ENCODE measurements around the gene RIMBP2. TPM values are rescaled to one million over a fixed set of nuclear protein-coding genes. Genes with fewer than 3 reads are reported as not detected.

RIMBP2 gene
- total and polyA plus RNA-seq, 9 of the 15 experiments (the other 6 are each of a cell fraction or from before 2014, with no cell fraction given), result not detected

DNA sequence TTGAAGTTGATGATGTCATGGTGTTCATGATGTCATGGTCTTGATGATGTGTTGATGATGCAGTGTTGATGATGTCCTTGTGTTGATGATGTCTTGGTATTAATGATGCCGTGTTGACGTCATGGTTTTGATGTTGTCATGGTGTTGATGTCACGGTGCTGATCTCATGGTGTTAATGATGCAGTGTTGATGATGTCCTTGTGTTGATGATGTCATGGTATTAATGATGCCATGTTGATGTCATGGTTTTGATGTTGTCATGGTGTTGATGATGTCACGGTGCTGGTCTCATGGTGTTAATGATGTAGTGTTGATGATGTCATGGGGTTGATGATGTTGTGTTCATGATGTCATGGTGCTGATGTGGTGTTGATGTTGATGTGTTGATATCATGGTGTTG is 48.0 kb upstream of the RIMBP2 start:
- no peaks in the 10 kb centered on the region for H3K79me2 ChIP-seq (ENCODE audit: control insufficient read depth, insufficient read depth, low read length)
- DNase-seq (ENCODE audit: extremely low read depth in 1 of 4, low spot score in 3 of 4) (peak in 1 of 4 experiments; percentile 11), ATAC-seq (no peak), FAIRE-seq (no peak)
- H3K36me3 ChIP-seq (ENCODE audit: control insufficient read depth, insufficient read depth, low read length), result no peaks in the 10 kb centered on the region
- intact Hi-C loops (cut with micrococcal nuclease) (loop anchor here (10.0 kb wide), 3 partner anchors 151 to 1071 kb away; no protein-coding TSS in a partner anchor), in situ Hi-C loops (cut with MboI) (no loop called here)
- no peaks in the 10 kb centered on the region for H3K9me1 ChIP-seq (ENCODE audit: control insufficient read depth, insufficient read depth, low read length)
- BruUV-seq (replicated peaks), result no TSS peak
- peaks cover 17 to 43% of the 10 kb centered on the region in 2 experiments; a peak in 4 of 5 replicates for H3K27me3 ChIP-seq (ENCODE audit: control insufficient read depth in 2 of 2, insufficient read depth in 2 of 2, low read length in 2 of 2)
- H3K4me1 ChIP-seq (replicated peaks in 1 of 2; ENCODE audit: control insufficient read depth in 2 of 2, insufficient read depth in 2 of 2, low read length in 2 of 2), result peaks cover 0 to 7% of the 10 kb centered on the region in 2 experiments; a peak in 1 of 5 replicates
- peaks cover 19% of the 10 kb centered on the region for H3K9me3 ChIP-seq (replicated peaks; ENCODE audit: control insufficient read depth, insufficient read depth, low read depth, low read length)
- H3K4me3 ChIP-seq, result no peak overlapping the region
- 30% methylated on average over 4 of the region's 4 CpGs for WGBS (ENCODE audit: insufficient coverage, low coverage, missing lambda C conversion rate)
- H2AFZ ChIP-seq (ENCODE audit: low read depth, low read length), result no peak overlapping the region
- CTCF ChIA-PET (ENCODE audit: low intra/inter-chr PET ratio), result no interaction called here
- 0 out of 2 replicates have a peak, but pooled peaks cover 4% of the 10 kb centered on the region for H4K20me1 ChIP-seq (replicated peaks; ENCODE audit: control insufficient read depth, insufficient read depth, low read length)
- H3K27ac ChIP-seq (ENCODE audit: extremely low read depth, low read depth, low read length), result no peak overlapping the region
- POLR2A ChIA-PET, result interaction anchor here (0.6 kb wide), 1 partner anchor 1641 kb away, joined by 3 read pairs; no protein-coding TSS in a partner anchor
- H3K4me2 ChIP-seq (ENCODE audit: insufficient read depth, low read length), result no peak overlapping the region
- no peak overlapping the region for H3K9ac ChIP-seq (ENCODE audit: insufficient read depth in 1 of 2, low read depth in 2 of 2, low read length in 2 of 2)
- no peak for TF ChIP-seq KDM2B (CRISPR knock-in tag; IDR thresholded peaks at IDR 0.05)
- no peak for TF ChIP-seq ARID1B (IDR thresholded peaks at IDR 0.05)
- peak; percentile 85 for TF ChIP-seq CREM (IDR thresholded peaks at IDR 0.05; ENCODE audit: low read depth)
- TF ChIP-seq CBX3 (IDR thresholded peaks at IDR 0.05; ENCODE audit: borderline replicate concordance in 1 of 2, low read length in 2 of 2), result 0 out of 3 replicates have a peak, but pooled peaks of 1 of the 2 experiments have one; percentile 6
- TF ChIP-seq KLF10 (CRISPR knock-in tag; IDR thresholded peaks at IDR 0.05), result no peak
- TF ChIP-seq POU5F1 (IDR thresholded peaks at IDR 0.05; ENCODE audit: borderline replicate concordance, low read depth, low read length, partially characterized antibody), result no peak
- no peak; the same call in 1 of the 2 replicates for TF ChIP-seq BCOR (IDR thresholded peaks at IDR 0.05)
- no peak for TF ChIP-seq ELF1 (tag; IDR thresholded peaks at IDR 0.05)
- no peak for TF ChIP-seq DACH1 (IDR thresholded peaks at IDR 0.05; ENCODE audit: partially characterized antibody)
- TF ChIP-seq DIDO1 (tag; IDR thresholded peaks at IDR 0.05; ENCODE audit: low read depth), result 0 out of 2 replicates have a peak, but pooled peaks have one; percentile 22
- TF ChIP-seq, protein P1, sequence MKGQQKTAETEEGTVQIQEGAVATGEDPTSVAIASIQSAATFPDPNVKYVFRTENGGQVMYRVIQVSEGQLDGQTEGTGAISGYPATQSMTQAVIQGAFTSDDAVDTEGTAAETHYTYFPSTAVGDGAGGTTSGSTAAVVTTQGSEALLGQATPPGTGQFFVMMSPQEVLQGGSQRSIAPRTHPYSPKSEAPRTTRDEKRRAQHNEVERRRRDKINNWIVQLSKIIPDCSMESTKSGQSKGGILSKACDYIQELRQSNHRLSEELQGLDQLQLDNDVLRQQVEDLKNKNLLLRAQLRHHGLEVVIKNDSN (CRISPR knock-in tag; IDR thresholded peaks at IDR 0.05), result no peak
- TF ChIP-seq HNRNPL (IDR thresholded peaks at IDR 0.05; ENCODE audit: low read depth, low read length), result no peak
- TF ChIP-seq, protein P2, sequence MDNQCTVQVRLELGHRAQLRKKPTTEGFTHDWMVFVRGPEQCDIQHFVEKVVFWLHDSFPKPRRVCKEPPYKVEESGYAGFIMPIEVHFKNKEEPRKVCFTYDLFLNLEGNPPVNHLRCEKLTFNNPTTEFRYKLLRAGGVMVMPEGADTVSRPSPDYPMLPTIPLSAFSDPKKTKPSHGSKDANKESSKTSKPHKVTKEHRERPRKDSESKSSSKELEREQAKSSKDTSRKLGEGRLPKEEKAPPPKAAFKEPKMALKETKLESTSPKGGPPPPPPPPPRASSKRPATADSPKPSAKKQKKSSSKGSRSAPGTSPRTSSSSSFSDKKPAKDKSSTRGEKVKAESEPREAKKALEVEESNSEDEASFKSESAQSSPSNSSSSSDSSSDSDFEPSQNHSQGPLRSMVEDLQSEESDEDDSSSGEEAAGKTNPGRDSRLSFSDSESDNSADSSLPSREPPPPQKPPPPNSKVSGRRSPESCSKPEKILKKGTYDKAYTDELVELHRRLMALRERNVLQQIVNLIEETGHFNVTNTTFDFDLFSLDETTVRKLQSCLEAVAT (IDR thresholded peaks at IDR 0.05), result peak in 1 of 2 experiments; percentile 39; a peak in 1 of 4 replicates
- TF ChIP-seq NCOA4 (IDR thresholded peaks at IDR 0.05; ENCODE audit: partially characterized antibody), result no peak
- TF ChIP-seq, protein P3, sequence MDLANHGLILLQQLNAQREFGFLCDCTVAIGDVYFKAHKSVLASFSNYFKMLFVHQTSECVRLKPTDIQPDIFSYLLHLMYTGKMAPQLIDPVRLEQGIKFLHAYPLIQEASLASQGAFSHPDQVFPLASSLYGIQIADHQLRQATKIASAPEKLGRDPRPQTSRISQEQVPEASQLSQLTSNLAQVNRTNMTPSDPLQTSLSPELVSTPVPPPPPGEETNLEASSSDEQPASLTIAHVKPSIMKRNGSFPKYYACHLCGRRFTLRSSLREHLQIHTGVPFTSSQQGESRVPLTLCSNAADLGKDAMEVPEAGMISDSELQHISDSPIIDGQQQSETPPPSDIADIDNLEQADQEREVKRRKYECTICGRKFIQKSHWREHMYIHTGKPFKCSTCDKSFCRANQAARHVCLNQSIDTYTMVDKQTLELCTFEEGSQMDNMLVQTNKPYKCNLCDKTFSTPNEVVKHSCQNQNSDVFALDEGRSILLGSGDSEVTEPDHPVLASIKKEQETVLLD (IDR thresholded peaks at IDR 0.05), result no peak
- TF ChIP-seq TEAD1 (CRISPR knock-in tag; IDR thresholded peaks at IDR 0.05), result no peak
- TF ChIP-seq, protein P4, sequence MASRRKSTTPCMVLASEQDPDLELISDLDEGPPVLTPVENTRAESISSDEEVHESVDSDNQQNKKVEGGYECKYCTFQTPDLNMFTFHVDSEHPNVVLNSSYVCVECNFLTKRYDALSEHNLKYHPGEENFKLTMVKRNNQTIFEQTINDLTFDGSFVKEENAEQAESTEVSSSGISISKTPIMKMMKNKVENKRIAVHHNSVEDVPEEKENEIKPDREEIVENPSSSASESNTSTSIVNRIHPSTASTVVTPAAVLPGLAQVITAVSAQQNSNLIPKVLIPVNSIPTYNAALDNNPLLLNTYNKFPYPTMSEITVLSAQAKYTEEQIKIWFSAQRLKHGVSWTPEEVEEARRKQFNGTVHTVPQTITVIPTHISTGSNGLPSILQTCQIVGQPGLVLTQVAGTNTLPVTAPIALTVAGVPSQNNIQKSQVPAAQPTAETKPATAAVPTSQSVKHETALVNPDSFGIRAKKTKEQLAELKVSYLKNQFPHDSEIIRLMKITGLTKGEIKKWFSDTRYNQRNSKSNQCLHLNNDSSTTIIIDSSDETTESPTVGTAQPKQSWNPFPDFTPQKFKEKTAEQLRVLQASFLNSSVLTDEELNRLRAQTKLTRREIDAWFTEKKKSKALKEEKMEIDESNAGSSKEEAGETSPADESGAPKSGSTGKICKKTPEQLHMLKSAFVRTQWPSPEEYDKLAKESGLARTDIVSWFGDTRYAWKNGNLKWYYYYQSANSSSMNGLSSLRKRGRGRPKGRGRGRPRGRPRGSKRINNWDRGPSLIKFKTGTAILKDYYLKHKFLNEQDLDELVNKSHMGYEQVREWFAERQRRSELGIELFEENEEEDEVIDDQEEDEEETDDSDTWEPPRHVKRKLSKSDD (conservative IDR thresholded peaks at IDR 0.05; ENCODE audit: low read length), result no peak
- TF ChIP-seq MTA3 (IDR thresholded peaks at IDR 0.05; ENCODE audit: borderline replicate concordance), result no peak; the same call in 1 of the 2 replicates

Measured in K562 (cell line).